GM23338 (cell line): ENCODE results near the gene ZMYM4. TPM values are rescaled to one million over a fixed set of nuclear protein-coding genes. Genes with fewer than 3 reads are reported as not detected.

ENCODE experiments used
- ATAC-seq: fragments of 200-7000 bp; cut with Tn5 transposase; 3 replicates; pipeline ENCODE4 v1.9.1; 2020
- DNase-seq: peaks from one replicate; pipeline ENCODE4 v3.0.0-alpha.2; 2015; ENCODE audit warnings: low spot score
- H2AFZ ChIP-seq: fragments of 200-600 bp; sonication (generic); 2 replicates; pipeline ENCODE4 v1.8.0; 2016; ENCODE audit warnings: antibody characterized with exemption, mild to moderate bottlenecking, moderate library complexity
- H3F3A ChIP-seq: fragments of 200-600 bp; sonication (generic); replicated peaks from 2 replicates; pipeline ENCODE4 v1.8.0; 2017; ENCODE audit warnings: antibody characterized with exemption, mixed run types, low read depth
- H3K27ac ChIP-seq: fragments of 200-600 bp; sonication (generic); 2 replicates; pipeline ENCODE4 v1.6.1; 2016; ENCODE audit warnings: low read depth
- H3K27me3 ChIP-seq: fragments of 200-600 bp; sonication (generic); 2 replicates; pipeline ENCODE4 v1.8.0; 2016; ENCODE audit warnings: mild to moderate bottlenecking, mixed run types, moderate library complexity; ENCODE audit not compliant: insufficient read depth
- H3K36me3 ChIP-seq: fragments of 200-600 bp; sonication (generic); 2 replicates; pipeline ENCODE4 v1.8.0; 2016; ENCODE audit warnings: mild to moderate bottlenecking; ENCODE audit not compliant: insufficient read depth
- H3K4me1 ChIP-seq: fragments of 200-600 bp; sonication (generic); 2 replicates; pipeline ENCODE4 v1.8.0; 2016; ENCODE audit warnings: mild to moderate bottlenecking, moderate library complexity; ENCODE audit not compliant: insufficient read depth
- H3K4me2 ChIP-seq: fragments of 200-600 bp; sonication (generic); 2 replicates; pipeline ENCODE4 v1.7.1; 2017; ENCODE audit warnings: mixed run types
- H3K4me3 ChIP-seq: fragments of 200-600 bp; sonication (generic); 2 replicates; pipeline ENCODE4 v1.6.1; 2016; ENCODE audit warnings: mixed run types
- H3K79me2 ChIP-seq: fragments of 200-600 bp; sonication (generic); replicated peaks from 2 replicates; pipeline ENCODE4 v1.8.0; 2017; ENCODE audit warnings: mild to moderate bottlenecking; ENCODE audit not compliant: insufficient read depth
- H3K9me2 ChIP-seq: fragments of 200-600 bp; sonication (generic); 2 replicates; pipeline ENCODE4 v1.8.0; 2017; ENCODE audit not compliant: insufficient read depth
- H4K20me1 ChIP-seq: fragments of 200-600 bp; sonication (generic); replicated peaks from 2 replicates; pipeline ENCODE4 v1.8.0; 2017; ENCODE audit warnings: mild to moderate bottlenecking; ENCODE audit not compliant: insufficient read depth
- H3K27ac Mint-ChIP-seq: 2 replicates; pipeline ENCODE4 v1.8.0; 2020; ENCODE audit warnings: inconsistent platforms, mild to moderate bottlenecking, moderate library complexity, mixed read lengths
- H3K27me3 Mint-ChIP-seq: 3 replicates; pipeline ENCODE4 v1.8.0; 2022; ENCODE audit warnings: low read depth, mild to moderate bottlenecking, moderate library complexity, mixed read lengths, inconsistent platforms; ENCODE audit not compliant: insufficient read depth, poor library complexity
- H3K36me3 Mint-ChIP-seq: 3 replicates; pipeline ENCODE4 v1.8.0; 2021; ENCODE audit warnings: low read depth, mild to moderate bottlenecking, inconsistent platforms, moderate library complexity, mixed read lengths
- H3K4me1 Mint-ChIP-seq: 3 replicates; pipeline ENCODE4 v1.8.0; 2020; ENCODE audit warnings: mild to moderate bottlenecking, inconsistent platforms, mixed read lengths
- H3K4me3 Mint-ChIP-seq: 3 replicates; pipeline ENCODE4 v1.8.0; 2021; ENCODE audit warnings: moderate library complexity, mild to moderate bottlenecking, inconsistent platforms, mixed read lengths
- H3K9me3 Mint-ChIP-seq: 3 replicates; pipeline ENCODE4 v1.8.0; 2020; ENCODE audit warnings: moderate library complexity, mild to moderate bottlenecking, inconsistent platforms, mixed read lengths
- JUNB ChIP-seq: IDR thresholded peaks from one replicate; pipeline ENCODE4 v1.6.1; 2016; ENCODE audit warnings: antibody characterized with exemption; ENCODE audit not compliant: unreplicated experiment
- POLR2AphosphoS5 ChIP-seq: IDR thresholded peaks from 2 replicates; pipeline ENCODE4 v1.6.1; 2016; ENCODE audit warnings: antibody characterized with exemption, low read depth
- ZNF114 ChIP-seq: fragments of 250-450 bp; sonication (Bioruptor Pico); IDR thresholded peaks from 2 replicates; pipeline ENCODE4 v1.5.0; 2020; ENCODE audit warnings: mild to moderate bottlenecking, moderate library complexity
- polyA plus RNA-seq: library from polyadenylated mRNA; unstranded; fragments of >200 nt; fragmentation: Nextera tagmentation; extraction: Ambion mirVana; gene quantifications from 2 replicates; pipeline ENCODE4 v1.2.1, GENCODE V29; 2016
- total RNA-seq: library from RNA; depleted of rRNA; stranded (reverse); fragments of >200 nt; shearing (Covaris generic); gene quantifications from 2 replicates; pipeline ENCODE4 v1.2.3, GENCODE V29; 2014
- TF ChIP-seq, protein P1 (sequence below): fragments of 250-450 bp; sonication (Bioruptor Pico); IDR thresholded peaks from 2 replicates; pipeline ENCODE4 v1.5.0; 2020; ENCODE audit warnings: mild to moderate bottlenecking, moderate library complexity
- TF ChIP-seq, protein P2 (sequence below), 2 experiments: fragments of 200-600 bp in 1 of 2; sonication (generic) in 1 of 2; conservative IDR thresholded peaks; 2 replicates each; pipeline versions ENCODE4 v1.5.1 to v1.6.1; 2016 to 2017; ENCODE audit warnings: antibody characterized with exemption in 2 of 2, low read depth in 2 of 2, mild to moderate bottlenecking in 2 of 2, moderate library complexity in 1 of 2
- TF ChIP-seq, protein P3 (sequence below): IDR thresholded peaks from 2 replicates; pipeline ENCODE4 v1.6.1; 2016; ENCODE audit warnings: antibody characterized with exemption

Gene ZMYM4
- total and polyA plus RNA-seq, 2 experiments from 2014 or later, result 65.4 to 68.5 TPM

DNA sequence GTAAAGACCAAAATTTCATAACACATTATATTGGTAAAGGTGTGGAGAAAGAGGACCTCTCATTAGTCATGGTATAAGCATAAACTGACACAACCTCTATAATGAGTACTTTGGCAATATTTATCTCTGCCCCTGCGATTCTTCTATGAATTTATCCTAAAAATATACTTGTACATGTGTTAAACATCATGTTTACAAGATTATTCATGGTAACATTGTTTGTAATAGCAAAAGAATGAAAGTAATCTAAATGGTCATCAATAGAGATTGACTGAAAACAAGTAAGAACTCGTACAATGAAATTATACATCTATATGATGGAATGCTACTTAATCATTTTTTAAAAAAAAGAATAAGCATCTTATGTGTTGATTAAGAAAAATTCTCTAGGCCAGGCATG lies 192.3 kb downstream of the ZMYM4 start (continued):
- TF ChIP-seq, protein P1, sequence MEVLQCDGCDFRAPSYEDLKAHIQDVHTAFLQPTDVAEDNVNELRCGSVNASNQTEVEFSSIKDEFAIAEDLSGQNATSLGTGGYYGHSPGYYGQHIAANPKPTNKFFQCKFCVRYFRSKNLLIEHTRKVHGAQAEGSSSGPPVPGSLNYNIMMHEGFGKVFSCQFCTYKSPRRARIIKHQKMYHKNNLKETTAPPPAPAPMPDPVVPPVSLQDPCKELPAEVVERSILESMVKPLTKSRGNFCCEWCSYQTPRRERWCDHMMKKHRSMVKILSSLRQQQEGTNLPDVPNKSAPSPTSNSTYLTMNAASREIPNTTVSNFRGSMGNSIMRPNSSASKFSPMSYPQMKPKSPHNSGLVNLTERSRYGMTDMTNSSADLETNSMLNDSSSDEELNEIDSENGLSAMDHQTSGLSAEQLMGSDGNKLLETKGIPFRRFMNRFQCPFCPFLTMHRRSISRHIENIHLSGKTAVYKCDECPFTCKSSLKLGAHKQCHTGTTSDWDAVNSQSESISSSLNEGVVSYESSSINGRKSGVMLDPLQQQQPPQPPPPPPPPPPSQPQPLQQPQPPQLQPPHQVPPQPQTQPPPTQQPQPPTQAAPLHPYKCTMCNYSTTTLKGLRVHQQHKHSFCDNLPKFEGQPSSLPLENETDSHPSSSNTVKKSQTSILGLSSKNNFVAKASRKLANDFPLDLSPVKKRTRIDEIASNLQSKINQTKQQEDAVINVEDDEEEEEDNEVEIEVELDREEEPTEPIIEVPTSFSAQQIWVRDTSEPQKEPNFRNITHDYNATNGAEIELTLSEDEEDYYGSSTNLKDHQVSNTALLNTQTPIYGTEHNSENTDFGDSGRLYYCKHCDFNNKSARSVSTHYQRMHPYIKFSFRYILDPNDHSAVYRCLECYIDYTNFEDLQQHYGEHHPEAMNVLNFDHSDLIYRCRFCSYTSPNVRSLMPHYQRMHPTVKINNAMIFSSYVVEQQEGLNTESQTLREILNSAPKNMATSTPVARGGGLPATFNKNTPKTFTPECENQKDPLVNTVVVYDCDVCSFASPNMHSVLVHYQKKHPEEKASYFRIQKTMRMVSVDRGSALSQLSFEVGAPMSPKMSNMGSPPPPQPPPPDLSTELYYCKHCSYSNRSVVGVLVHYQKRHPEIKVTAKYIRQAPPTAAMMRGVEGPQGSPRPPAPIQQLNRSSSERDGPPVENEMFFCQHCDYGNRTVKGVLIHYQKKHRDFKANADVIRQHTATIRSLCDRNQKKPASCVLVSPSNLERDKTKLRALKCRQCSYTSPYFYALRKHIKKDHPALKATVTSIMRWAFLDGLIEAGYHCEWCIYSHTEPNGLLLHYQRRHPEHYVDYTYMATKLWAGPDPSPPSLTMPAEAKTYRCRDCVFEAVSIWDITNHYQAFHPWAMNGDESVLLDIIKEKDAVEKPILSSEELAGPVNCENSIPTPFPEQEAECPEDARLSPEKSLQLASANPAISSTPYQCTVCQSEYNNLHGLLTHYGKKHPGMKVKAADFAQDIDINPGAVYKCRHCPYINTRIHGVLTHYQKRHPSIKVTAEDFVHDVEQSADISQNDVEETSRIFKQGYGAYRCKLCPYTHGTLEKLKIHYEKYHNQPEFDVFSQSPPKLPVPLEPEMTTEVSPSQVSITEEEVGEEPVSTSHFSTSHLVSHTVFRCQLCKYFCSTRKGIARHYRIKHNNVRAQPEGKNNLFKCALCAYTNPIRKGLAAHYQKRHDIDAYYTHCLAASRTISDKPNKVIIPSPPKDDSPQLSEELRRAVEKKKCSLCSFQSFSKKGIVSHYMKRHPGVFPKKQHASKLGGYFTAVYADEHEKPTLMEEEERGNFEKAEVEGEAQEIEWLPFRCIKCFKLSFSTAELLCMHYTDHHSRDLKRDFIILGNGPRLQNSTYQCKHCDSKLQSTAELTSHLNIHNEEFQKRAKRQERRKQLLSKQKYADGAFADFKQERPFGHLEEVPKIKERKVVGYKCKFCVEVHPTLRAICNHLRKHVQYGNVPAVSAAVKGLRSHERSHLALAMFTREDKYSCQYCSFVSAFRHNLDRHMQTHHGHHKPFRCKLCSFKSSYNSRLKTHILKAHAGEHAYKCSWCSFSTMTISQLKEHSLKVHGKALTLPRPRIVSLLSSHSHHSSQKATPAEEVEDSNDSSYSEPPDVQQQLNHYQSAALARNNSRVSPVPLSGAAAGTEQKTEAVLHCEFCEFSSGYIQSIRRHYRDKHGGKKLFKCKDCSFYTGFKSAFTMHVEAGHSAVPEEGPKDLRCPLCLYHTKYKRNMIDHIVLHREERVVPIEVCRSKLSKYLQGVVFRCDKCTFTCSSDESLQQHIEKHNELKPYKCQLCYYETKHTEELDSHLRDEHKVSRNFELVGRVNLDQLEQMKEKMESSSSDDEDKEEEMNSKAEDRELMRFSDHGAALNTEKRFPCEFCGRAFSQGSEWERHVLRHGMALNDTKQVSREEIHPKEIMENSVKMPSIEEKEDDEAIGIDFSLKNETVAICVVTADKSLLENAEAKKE (CRISPR knock-in tag), result no peak
- TF ChIP-seq, protein P2, sequence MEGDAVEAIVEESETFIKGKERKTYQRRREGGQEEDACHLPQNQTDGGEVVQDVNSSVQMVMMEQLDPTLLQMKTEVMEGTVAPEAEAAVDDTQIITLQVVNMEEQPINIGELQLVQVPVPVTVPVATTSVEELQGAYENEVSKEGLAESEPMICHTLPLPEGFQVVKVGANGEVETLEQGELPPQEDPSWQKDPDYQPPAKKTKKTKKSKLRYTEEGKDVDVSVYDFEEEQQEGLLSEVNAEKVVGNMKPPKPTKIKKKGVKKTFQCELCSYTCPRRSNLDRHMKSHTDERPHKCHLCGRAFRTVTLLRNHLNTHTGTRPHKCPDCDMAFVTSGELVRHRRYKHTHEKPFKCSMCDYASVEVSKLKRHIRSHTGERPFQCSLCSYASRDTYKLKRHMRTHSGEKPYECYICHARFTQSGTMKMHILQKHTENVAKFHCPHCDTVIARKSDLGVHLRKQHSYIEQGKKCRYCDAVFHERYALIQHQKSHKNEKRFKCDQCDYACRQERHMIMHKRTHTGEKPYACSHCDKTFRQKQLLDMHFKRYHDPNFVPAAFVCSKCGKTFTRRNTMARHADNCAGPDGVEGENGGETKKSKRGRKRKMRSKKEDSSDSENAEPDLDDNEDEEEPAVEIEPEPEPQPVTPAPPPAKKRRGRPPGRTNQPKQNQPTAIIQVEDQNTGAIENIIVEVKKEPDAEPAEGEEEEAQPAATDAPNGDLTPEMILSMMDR (conservative IDR thresholded peaks at IDR 0.05; ENCODE audit: low read depth in 2 of 2), result no peak
- TF ChIP-seq ZNF114 (CRISPR knock-in tag), result no peak

DNA sequence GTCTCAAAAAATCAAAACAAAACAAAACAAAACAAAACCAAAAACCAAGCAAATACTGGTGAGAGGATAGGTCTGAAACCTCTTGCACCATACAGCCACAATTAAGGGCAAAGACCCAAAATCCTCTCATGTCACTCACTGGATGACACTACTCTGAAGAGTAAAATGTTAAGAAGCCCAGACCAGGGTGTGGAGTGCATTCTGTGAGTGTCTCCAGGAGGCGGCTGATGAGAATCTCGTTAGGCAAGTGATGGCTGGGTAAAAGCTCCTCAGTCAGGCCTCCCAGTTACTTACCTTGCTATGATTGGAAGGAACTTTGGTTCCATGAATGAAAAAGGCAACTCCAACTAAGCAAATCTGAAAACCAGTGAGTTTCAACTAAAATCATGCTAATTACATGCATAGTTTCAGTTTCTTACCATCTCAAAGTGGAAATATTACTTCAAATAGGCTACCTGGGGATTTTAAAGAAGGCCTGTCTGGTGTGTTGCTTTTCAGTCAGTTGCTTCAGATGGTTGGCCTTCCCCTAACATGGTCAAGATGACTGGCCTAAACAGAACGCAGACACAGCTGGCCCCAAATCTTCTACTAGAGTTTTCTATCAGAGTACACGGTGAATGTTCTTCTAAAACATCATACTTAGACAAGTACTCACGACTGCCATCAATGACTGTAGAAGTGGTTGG lies 193.6 kb downstream of the ZMYM4 start:
- H3K9me2 ChIP-seq, result peaks cover 5% of the 10 kb centered on the region; the same call in 1 of the 2 replicates

More for the DNA sequence above, 193.6 kb downstream of the ZMYM4 start:
- Histone ChIP-seq H3K79me2 (no peaks in the 10 kb centered on the region), H3K4me1 (no peaks in the 10 kb centered on the region), H3F3A (no peaks in the 10 kb centered on the region), H3K36me3 (peaks cover 23% of the 10 kb centered on the region), H4K20me1 (no peaks in the 10 kb centered on the region; the same call in 1 of the 2 replicates), H3K4me2 (no peak overlapping the region), H3K27me3 (no peaks in the 10 kb centered on the region), H3K4me3 (no peak overlapping the region), H2AFZ (no peak overlapping the region), H3K27ac (peak overlapping the region; percentile 45; the same call in 1 of the 2 replicates)
- no peaks in the 10 kb centered on the region for H3K4me1 Mint-ChIP-seq
- no peak for TF ChIP-seq JUNB
- TF ChIP-seq, protein P3, sequence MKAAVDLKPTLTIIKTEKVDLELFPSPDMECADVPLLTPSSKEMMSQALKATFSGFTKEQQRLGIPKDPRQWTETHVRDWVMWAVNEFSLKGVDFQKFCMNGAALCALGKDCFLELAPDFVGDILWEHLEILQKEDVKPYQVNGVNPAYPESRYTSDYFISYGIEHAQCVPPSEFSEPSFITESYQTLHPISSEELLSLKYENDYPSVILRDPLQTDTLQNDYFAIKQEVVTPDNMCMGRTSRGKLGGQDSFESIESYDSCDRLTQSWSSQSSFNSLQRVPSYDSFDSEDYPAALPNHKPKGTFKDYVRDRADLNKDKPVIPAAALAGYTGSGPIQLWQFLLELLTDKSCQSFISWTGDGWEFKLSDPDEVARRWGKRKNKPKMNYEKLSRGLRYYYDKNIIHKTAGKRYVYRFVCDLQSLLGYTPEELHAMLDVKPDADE, result no peak
- no peak for TF ChIP-seq POLR2AphosphoS5
- ATAC-seq (no peak), DNase-seq (no peak)
- H3K27ac Mint-ChIP-seq, result no peak overlapping the region; the same call in 1 of the 2 replicates
- H3K27me3 Mint-ChIP-seq, result peaks cover 1% of the 10 kb centered on the region
- peaks cover 60% of the 10 kb centered on the region for H3K36me3 Mint-ChIP-seq
- peaks cover 31% of the 10 kb centered on the region for H3K9me3 Mint-ChIP-seq
- no peak overlapping the region; the same call in 2 of the 3 replicates for H3K4me3 Mint-ChIP-seq
